Hepatocyte (in vitro differentiated cells): ENCODE measurements around the gene DPY30. TPM values are rescaled to one million over a fixed set of nuclear protein-coding genes. Genes with fewer than 3 reads are reported as not detected.
"Not testable (repeated sequence)": the region's sequence is repeated elsewhere in the genome, so short reads cannot be mapped to it uniquely, and the experiment has no call there.

ENCODE experiments used
- DNase-seq: peaks from one replicate; pipeline ENCODE4 v3.0.0-alpha.2; 2016; ENCODE audit warnings: low spot score
- H2AFZ ChIP-seq: fragments of 200-600 bp; sonication (generic); 2 replicates; pipeline ENCODE4 v1.6.0; 2016; ENCODE audit warnings: antibody characterized with exemption, mild to moderate bottlenecking
- H3K27ac ChIP-seq: fragments of 200-600 bp; sonication (generic); 2 replicates; pipeline ENCODE4 v1.5.1; 2016; ENCODE audit warnings: mild to moderate bottlenecking
- H3K27me3 ChIP-seq: fragments of 200-600 bp; sonication (generic); 2 replicates; pipeline ENCODE4 v1.6.1; 2016
- H3K36me3 ChIP-seq: fragments of 200-600 bp; sonication (generic); replicated peaks from 2 replicates; pipeline ENCODE4 v1.5.1; 2016; ENCODE audit warnings: low read depth; ENCODE audit not compliant: insufficient read depth
- H3K4me1 ChIP-seq: fragments of 200-600 bp; sonication (generic); 2 replicates; pipeline ENCODE4 v1.5.1; 2016; ENCODE audit warnings: mild to moderate bottlenecking, moderate library complexity; ENCODE audit not compliant: insufficient read depth
- H3K4me2 ChIP-seq: fragments of 200-600 bp; sonication (generic); 2 replicates; pipeline ENCODE4 v1.6.0; 2016
- H3K4me3 ChIP-seq: fragments of 200-600 bp; sonication (generic); 2 replicates; pipeline ENCODE4 v1.5.1; 2016; ENCODE audit warnings: mild to moderate bottlenecking
- H3K79me2 ChIP-seq: fragments of 200-600 bp; sonication (generic); 2 replicates; pipeline ENCODE4 v1.6.0; 2017; ENCODE audit warnings: mild to moderate bottlenecking
- H3K9me2 ChIP-seq: fragments of 200-600 bp; sonication (generic); replicated peaks from 2 replicates; pipeline ENCODE4 v1.6.0; 2017; ENCODE audit warnings: mild to moderate bottlenecking; ENCODE audit not compliant: insufficient read depth
- H3K9me3 ChIP-seq: fragments of 200-600 bp; sonication (generic); 2 replicates; pipeline ENCODE4 v1.5.1; 2016; ENCODE audit warnings: low read depth, mild to moderate bottlenecking
- H4K20me1 ChIP-seq: fragments of 200-600 bp; sonication (generic); 2 replicates; pipeline ENCODE4 v1.6.0; 2016; ENCODE audit warnings: mild to moderate bottlenecking; ENCODE audit not compliant: insufficient read depth, poor library complexity, severe bottlenecking
- CTCF ChIP-seq: fragments of 200-600 bp; sonication (generic); IDR thresholded peaks from 2 replicates; pipeline ENCODE4 v1.5.1; 2016; ENCODE audit warnings: antibody characterized with exemption, mild to moderate bottlenecking; ENCODE audit not compliant: poor library complexity
- EZH2 ChIP-seq: fragments of 200-600 bp; sonication (generic); IDR thresholded peaks from 2 replicates; pipeline ENCODE4 v1.6.1; 2016; ENCODE audit warnings: antibody characterized with exemption, mild to moderate bottlenecking, borderline replicate concordance
- EZH2phosphoT487 ChIP-seq: fragments of 200-600 bp; sonication (generic); IDR thresholded peaks from one replicate; pipeline ENCODE4 v1.6.1; 2018; ENCODE audit warnings: antibody characterized with exemption, mild to moderate bottlenecking, low read depth, moderate library complexity; ENCODE audit not compliant: unreplicated experiment, severe bottlenecking
- WGBS: methylation state at CpG from one replicate; pipeline ENCODE4 v1.1.6; 2016; ENCODE audit warnings: low lambda C conversion rate; ENCODE audit errors: missing lambda C conversion rate; 5-methylcytosine and 5-hydroxymethylcytosine counted together
- polyA plus RNA-seq: library from polyadenylated mRNA; unstranded; fragments of >200 nt; fragmentation: Nextera tagmentation; extraction: Ambion mirVana; gene quantifications from 2 replicates; pipeline ENCODE4 v1.2.1, GENCODE V29; 2016
- total RNA-seq: library from RNA; depleted of rRNA; stranded (reverse); fragments of >200 nt; gene quantifications from 2 replicates; pipeline ENCODE4 v1.2.3, GENCODE V29; 2014

DPY30 gene
- total and polyA plus RNA-seq, 2 experiments from 2014 or later: 108 to 117 TPM

GRCh38 chr2:32012872-32013271 lies 26.7 kb downstream of the DPY30 start:
- TF ChIP-seq CTCF (no peak), EZH2 (no peak), EZH2phosphoT487 (no peak)
- no peak overlapping the region for H3K4me2 ChIP-seq
- H3K4me3 ChIP-seq: no peak overlapping the region
- no peak overlapping the region for H2AFZ ChIP-seq
- H3K27ac ChIP-seq: no peak overlapping the region
- H3K27me3 ChIP-seq: no peaks in the 10 kb centered on the region
- H3K9me3 ChIP-seq: no peaks in the 10 kb centered on the region
- H3K4me1 ChIP-seq: peaks cover 8% of the 10 kb centered on the region
- H3K9me2 ChIP-seq: no peaks in the 10 kb centered on the region
- no peaks in the 10 kb centered on the region for H3K36me3 ChIP-seq
- DNase-seq: no peak
- peaks cover 17% of the 10 kb centered on the region for H4K20me1 ChIP-seq
- 96% methylated on average over 1 of the region's 1 CpG for WGBS
- peaks cover 18% of the 10 kb centered on the region for H3K79me2 ChIP-seq

- Histone ChIP-seq H3K27me3 (no peaks in the 10 kb centered on the region), H3K4me1 (peaks cover 20% of the 10 kb centered on the region), H3K4me2 (peak overlapping the region; percentile 86), H4K20me1 (peaks cover 29% of the 10 kb centered on the region), H2AFZ (peak overlapping the region; percentile 91), H3K4me3 (peak overlapping the region; percentile 56), H3K27ac (peak overlapping the region; percentile 98), H3K9me3 (no peaks in the 10 kb centered on the region), H3K79me2 (peaks cover 31% of the 10 kb centered on the region), H3K9me2 (no peaks in the 10 kb centered on the region), H3K36me3 (no peaks in the 10 kb centered on the region)
- no peak for DNase-seq
- no peak for TF ChIP-seq CTCF
- TF ChIP-seq EZH2: no peak
- TF ChIP-seq EZH2phosphoT487: no peak
- 75% methylated on average over 5 of the region's 5 CpGs for whole genome bisulfite sequencing
These were observed 28.1 kb downstream of the DPY30 start for GRCh38 chr2:32011485-32011960.

- H3K4me3 ChIP-seq: peak within 1 kb of the TSS; percentile 97
- peak within 1 kb of the TSS; percentile 86 for H3K4me2 ChIP-seq
- no peak for TF ChIP-seq CTCF
- TF ChIP-seq EZH2phosphoT487: no peak
- no peak for TF ChIP-seq EZH2
- DNase-seq: peak; percentile 96
- H3K4me1 ChIP-seq: peaks cover 20% of the 10 kb centered on the region
- peak within 1 kb of the TSS; percentile 98 for H3K27ac ChIP-seq
- H3K9me3 ChIP-seq: no peaks in the 10 kb centered on the region
- peak within 1 kb of the TSS; percentile 91 for H2AFZ ChIP-seq
- WGBS: 2% methylated on average over 41 of the region's 57 CpGs
- no peaks in the 10 kb centered on the region for H3K27me3 ChIP-seq
- H3K9me2 ChIP-seq: no peaks in the 10 kb centered on the region
- peaks cover 35% of the 10 kb centered on the region for H4K20me1 ChIP-seq
- peaks cover 38% of the 10 kb centered on the region for H3K79me2 ChIP-seq
- no peaks in the 10 kb centered on the region for H3K36me3 ChIP-seq
These were observed 28.7 kb downstream of the DPY30 start, which contains the start of gene MEMO1 for GRCh38 chr2:32010670-32011484. MEMO1 (minus strand) TSS chr2:32011008; CDS start chr2:32010247, 761 bp downstream.

GRCh38 chr2:32010280-32010669 lies 29.3 kb downstream of the DPY30 start:
- H3K9me3 ChIP-seq, H2AFZ ChIP-seq, H3K9me2 ChIP-seq, DNase-seq, H3K27me3 ChIP-seq, H3K4me2 ChIP-seq, H3K36me3 ChIP-seq: not testable (repeated sequence)
- Histone ChIP-seq H3K4me3 (peak overlapping the region; percentile 16), H3K79me2 (peaks cover 44% of the 10 kb centered on the region), H4K20me1 (peaks cover 41% of the 10 kb centered on the region), H3K4me1 (peaks cover 20% of the 10 kb centered on the region), H3K27ac (peak overlapping the region; percentile 98)
- WGBS: 0% methylated on average over 2 of the region's 43 CpGs
